ENCODE data around the gene AOC2. TPM values are rescaled to one million over a fixed set of nuclear protein-coding genes. Genes with fewer than 3 reads are reported as not detected.

The AOC2 gene
- total and polyA plus RNA-seq, 7 donors: 1.2 to 2.1 (median 1.4) TPM; not detected in 2

GRCh38 chr17:42803074-42803883 lies 41.1 kb upstream of the AOC2 start:
- WGBS, 2 donors: 13 to 58% methylated on average over 2 of the region's 2 CpGs
- TF ChIP-seq CTCF (IDR thresholded peaks at IDR 0.05): no peak
- no peak for TF ChIP-seq POLR2AphosphoS5 (IDR thresholded peaks at IDR 0.05)
- no peak for TF ChIP-seq EP300 (IDR thresholded peaks at IDR 0.05)
- no peak for TF ChIP-seq POLR2A (IDR thresholded peaks at IDR 0.05)
- Histone ChIP-seq H3K36me3 (no peaks in the 10 kb centered on the region), H3K9me3 (no peaks in the 10 kb centered on the region), H3K27me3 (no peaks in the 10 kb centered on the region), H3K4me1 (peaks cover 0 to 7% (median 6%) of the 10 kb centered on the region in 4 donors), H3K27ac (peak overlapping the region in 1 of 4 donors; percentile 76), H3K4me3 (no peak overlapping the region)
- intact Hi-C loops (cut with DNase I): no loop called here
- no peak for DNase-seq

- no peaks in the 10 kb centered on the region for H3K36me3 ChIP-seq
- no peak for DNase-seq
- no peaks in the 10 kb centered on the region for H3K27me3 ChIP-seq
- peaks cover 0 to 13% (median 6%) of the 10 kb centered on the region in 4 donors for H3K4me1 ChIP-seq
- H3K27ac ChIP-seq: peak overlapping the region in 1 of 4 donors; percentile 76
- H3K4me3 ChIP-seq: no peak overlapping the region
- H3K9me3 ChIP-seq: no peaks in the 10 kb centered on the region
- WGBS, 2 donors: 27 to 72% methylated on average over 1 of the region's 1 CpG
- no peak for TF ChIP-seq EP300 (IDR thresholded peaks at IDR 0.05)
- no peak for TF ChIP-seq POLR2AphosphoS5 (IDR thresholded peaks at IDR 0.05)
- TF ChIP-seq POLR2A (IDR thresholded peaks at IDR 0.05): no peak
- no peak for TF ChIP-seq CTCF (IDR thresholded peaks at IDR 0.05)
- intact Hi-C loops (cut with DNase I): no loop called here
These were observed 39.4 kb upstream of the AOC2 start for GRCh38 chr17:42804918-42805367.

GRCh38 chr17:42806249-42806648 lies 38.1 kb upstream of the AOC2 start:
- Histone ChIP-seq H3K27me3 (no peaks in the 10 kb centered on the region), H3K36me3 (peaks cover 0 to 13% (median 3%) of the 10 kb centered on the region in 4 donors)

GRCh38 chr17:42809250-42809649 lies 35.1 kb upstream of the AOC2 start:
- intact Hi-C loops (cut with DNase I): no loop called here
- Histone ChIP-seq H3K4me3 (no peak overlapping the region), H3K4me1 (peaks cover 0 to 14% (median 6%) of the 10 kb centered on the region in 4 donors), H3K27me3 (no peaks in the 10 kb centered on the region), H3K36me3 (peaks cover 4 to 42% (median 15%) of the 10 kb centered on the region in 4 donors), H3K9me3 (no peaks in the 10 kb centered on the region), H3K27ac (peak overlapping the region; percentile 51 to 70 (median 57))
- peak; percentile 87 for DNase-seq
- WGBS, 2 donors: 28 to 61% methylated on average over 3 of the region's 3 CpGs
- TF ChIP-seq CTCF (IDR thresholded peaks at IDR 0.05) (no peak), POLR2AphosphoS5 (IDR thresholded peaks at IDR 0.05) (peak in 2 of 4 donors; percentile 32 to 44)

More at GRCh38 chr17:42806249-42806648, 38.1 kb upstream of the AOC2 start:
- no peaks in the 10 kb centered on the region for H3K9me3 ChIP-seq
- peak overlapping the region in 1 of 4 donors; percentile 76 for H3K27ac ChIP-seq
- 20 to 66% methylated on average over 1 of the region's 1 CpG for WGBS, 2 donors
- TF ChIP-seq CTCF (IDR thresholded peaks at IDR 0.05) (no peak), EP300 (IDR thresholded peaks at IDR 0.05) (no peak), POLR2AphosphoS5 (IDR thresholded peaks at IDR 0.05) (no peak)
- H3K4me1 ChIP-seq: peaks cover 0 to 13% (median 6%) of the 10 kb centered on the region in 4 donors
- no peak for DNase-seq
- H3K4me3 ChIP-seq: no peak overlapping the region
- intact Hi-C loops (cut with DNase I): no loop called here
